Measurements from ENCODE around the gene CHRND.
"Not testable (repeated sequence)": the region's sequence is repeated elsewhere in the genome, so short reads cannot be mapped to it uniquely, and the experiment has no call there.

The CHRND gene

GRCh38 chr2:232528746-232529460 is 2.9 kb downstream of the CHRND start:
- DNase-seq, result no peak

DNA sequence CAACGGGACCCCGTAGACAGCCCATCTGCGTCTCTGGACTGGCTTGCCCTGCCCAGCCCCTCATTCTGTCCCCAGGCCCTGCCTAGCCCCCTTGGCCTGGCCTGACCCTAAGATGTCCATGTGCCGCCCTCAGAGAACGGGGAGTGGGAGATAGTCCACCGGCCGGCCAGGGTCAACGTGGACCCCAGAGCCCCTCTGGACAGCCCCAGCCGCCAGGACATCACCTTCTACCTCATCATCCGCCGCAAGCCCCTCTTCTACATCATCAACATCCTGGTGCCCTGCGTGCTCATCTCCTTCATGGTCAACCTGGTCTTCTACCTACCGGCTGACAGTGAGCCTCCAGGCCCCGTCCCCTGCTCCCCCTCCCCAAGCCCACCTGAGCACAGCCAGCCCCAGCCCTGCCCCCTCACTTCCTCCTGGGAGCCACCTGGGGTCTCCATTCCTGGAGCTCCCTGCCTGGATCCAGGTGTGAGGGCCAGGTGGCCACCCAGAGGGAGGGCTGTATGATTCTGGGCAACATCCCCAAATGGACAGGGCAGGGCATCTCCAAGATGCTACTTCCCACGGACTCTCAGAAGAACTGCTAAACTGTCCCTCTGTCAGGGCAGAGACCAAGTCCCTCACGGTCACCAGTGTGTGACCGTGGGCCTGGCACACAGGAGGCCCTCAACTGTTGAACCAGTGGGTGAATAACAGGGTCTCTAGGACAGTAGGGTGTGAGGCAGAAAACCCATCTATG is 4.0 kb downstream of the CHRND start:
- no peak for DNase-seq

DNA sequence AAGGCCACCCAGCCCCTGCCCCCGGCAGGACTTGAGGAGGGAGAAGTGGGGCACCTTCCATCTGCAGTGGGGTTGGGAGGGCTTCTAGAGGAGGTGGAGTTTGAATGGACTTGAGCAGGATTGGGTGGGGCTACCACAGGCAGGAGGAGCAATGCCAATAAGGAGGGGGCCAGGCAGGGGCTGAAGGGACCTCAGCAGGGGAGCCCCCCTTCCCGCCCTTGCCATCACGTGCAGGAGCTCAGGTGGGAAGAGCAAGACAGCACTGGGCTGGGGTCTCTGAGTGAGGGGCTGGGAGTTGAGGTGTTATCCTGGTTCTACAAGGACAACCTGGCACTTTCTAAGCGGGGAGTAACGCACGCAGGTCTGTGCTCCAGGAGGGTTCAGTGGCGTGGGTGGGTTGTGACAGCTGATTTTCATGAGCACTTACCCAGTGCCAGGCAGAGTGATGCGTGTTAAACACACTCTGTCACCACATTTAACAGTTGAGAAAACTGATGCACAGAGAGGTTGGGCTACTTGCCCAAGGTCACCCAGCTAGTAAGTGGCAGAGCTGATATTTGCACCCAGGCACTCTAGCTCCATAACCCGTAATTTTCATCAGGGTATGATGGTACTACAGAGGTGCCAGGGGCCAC is 4.8 kb downstream of the CHRND start:
- DNase-seq, result no peak

GRCh38 chr2:232532419-232532818 is 6.5 kb downstream of the CHRND start:
- DNase-seq, result no peak

DNA sequence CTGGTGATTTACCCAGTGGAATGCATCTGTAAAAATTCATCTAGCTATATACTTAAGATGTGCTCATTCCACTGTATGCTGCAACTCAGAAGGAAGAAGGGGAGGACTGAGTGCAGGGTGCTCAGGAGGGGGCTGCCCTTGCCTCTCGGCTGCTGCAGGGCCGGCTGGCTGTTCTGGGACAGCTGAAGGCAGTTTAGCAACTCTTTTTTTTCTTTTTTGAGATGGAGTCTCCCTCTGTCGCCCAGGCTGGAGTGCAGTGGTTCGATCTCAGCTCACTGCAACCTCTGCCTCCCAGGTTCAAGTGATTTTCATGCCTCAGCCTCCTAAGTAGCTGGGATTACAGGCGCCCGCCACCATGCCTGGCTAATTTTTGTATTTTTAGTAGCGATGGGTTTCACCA is 6.9 kb downstream of the CHRND start:
- DNase-seq, result not testable (repeated sequence)

DNA sequence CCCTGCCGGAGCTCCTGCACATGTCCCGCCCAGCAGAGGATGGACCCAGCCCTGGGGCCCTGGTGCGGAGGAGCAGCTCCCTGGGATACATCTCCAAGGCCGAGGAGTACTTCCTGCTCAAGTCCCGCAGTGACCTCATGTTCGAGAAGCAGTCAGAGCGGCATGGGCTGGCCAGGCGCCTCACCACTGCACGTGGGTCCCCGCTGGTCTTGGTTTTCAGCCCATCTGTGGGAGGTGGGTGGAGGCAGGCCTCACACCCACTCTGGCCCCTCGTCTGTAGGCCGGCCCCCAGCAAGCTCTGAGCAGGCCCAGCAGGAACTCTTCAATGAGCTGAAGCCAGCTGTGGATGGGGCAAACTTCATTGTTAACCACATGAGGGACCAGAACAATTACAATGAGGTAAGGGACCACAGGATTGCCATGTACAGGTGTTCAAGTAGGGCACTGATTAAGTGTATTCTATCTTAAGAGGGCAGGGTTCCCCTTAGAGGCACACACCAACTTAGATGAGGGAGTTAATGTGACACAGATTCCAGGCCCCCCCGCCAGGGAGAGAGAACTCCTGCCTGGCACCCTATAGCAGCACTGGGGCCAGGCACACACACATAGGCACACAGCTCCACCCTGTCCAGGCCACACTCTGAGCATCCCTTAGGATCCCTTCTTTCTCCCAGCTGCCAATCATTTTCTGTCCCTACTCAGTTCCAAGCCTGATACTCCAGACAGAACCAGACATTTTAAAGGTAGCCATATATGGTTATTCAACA is 8.2 kb downstream of the CHRND start:
- DNase-seq, result no peak

- no peak for DNase-seq
These were observed 9.1 kb downstream of the CHRND start for GRCh38 chr2:232534940-232535651.

GRCh38 chr2:232535761-232536530 is 10.0 kb downstream of the CHRND start:
- DNase-seq, result no peak

DNA sequence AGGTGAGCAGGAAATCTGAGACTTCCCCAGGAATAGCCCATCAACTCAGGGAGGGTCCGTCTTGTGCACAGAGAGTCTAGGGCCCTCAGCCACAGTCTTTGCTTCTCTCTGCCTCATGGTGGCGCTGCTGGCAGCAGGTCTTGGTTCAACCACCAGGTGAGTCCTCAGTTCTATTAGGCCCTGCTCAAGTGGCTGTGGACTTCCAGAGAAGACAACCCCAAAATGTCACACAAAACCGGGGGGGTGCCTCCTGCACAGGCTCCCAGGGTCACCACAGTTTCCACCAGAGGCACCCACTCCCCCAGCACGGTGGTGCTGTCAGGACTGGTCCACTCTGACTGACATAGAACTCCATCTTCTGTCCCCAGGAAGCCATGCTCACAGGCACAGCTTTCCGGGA is 11.1 kb downstream of the CHRND start:
- no peak for DNase-seq

DNA sequence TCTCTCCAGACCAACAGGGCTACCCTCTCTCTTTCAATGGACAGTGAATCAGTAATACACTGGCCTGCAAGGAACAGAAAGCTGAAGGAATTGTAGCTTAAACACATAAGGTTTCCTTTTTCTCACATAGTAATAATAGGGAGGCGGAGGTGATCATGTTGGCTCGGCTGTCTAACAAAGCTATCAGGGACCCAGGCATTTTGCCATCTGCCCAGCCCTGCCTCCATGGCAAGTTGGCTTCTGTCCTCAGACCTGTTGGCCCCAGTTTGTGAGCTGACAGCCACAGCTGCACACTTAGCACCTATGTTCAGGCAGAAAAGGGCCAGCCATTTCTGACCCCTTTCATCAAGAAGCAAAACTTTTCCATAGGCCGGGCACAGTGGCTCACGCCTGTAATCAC is 11.5 kb downstream of the CHRND start:
- no peak for DNase-seq

- DNase-seq, result no peak
These were observed 12.7 kb downstream of the CHRND start for GRCh38 chr2:232538671-232539070.

GRCh38 chr2:232539298-232540231 is 13.6 kb downstream of the CHRND start, which contains the start of gene CHRNG:
Gene CHRNG, plus strand, starts transcription at chr2:232539692. Its CDS starts 56 bp downstream, at chr2:232539748.
- no peak for DNase-seq

GRCh38 chr2:232540441-232541041 is 14.6 kb downstream of the CHRND start:
- DNase-seq, result no peak

- DNase-seq, result no peak
These were observed 15.4 kb downstream of the CHRND start for GRCh38 chr2:232541195-232541960.

DNA sequence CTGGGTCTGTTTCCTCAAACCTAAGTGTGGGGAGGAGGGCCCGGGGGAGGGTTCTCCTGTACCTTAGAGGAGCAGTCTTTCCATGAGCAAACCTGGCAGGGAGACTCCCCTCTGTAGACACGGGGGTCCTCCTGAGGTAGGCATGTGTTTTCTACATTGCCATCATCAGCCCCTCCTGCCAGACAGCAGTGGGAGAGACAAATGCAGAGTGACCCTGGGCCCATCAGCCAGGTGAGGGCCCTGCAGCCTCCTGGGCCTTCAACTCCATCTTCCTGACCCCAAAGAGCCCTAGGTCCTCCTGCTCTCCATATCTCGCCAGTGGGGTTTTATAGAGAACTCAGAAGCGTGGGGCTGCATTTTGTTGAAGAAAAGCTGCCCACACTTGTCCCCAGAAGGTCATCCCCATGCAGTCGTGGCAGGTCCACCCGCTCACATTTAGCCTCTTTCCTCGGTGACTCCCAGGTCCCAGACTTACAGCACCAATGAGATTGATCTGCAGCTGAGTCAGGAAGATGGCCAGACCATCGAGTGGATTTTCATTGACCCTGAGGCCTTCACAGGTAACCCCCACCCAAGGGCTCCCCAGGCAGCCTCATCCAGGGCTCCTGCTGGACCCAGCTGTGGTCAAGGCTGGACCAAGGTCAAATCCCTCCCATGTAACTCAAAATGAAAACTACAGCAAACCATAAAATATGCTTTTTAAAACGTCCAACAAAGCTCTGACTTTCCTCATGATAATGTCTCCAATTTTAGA is 16.2 kb downstream of the CHRND start:
- DNase-seq, result no peak

DNA sequence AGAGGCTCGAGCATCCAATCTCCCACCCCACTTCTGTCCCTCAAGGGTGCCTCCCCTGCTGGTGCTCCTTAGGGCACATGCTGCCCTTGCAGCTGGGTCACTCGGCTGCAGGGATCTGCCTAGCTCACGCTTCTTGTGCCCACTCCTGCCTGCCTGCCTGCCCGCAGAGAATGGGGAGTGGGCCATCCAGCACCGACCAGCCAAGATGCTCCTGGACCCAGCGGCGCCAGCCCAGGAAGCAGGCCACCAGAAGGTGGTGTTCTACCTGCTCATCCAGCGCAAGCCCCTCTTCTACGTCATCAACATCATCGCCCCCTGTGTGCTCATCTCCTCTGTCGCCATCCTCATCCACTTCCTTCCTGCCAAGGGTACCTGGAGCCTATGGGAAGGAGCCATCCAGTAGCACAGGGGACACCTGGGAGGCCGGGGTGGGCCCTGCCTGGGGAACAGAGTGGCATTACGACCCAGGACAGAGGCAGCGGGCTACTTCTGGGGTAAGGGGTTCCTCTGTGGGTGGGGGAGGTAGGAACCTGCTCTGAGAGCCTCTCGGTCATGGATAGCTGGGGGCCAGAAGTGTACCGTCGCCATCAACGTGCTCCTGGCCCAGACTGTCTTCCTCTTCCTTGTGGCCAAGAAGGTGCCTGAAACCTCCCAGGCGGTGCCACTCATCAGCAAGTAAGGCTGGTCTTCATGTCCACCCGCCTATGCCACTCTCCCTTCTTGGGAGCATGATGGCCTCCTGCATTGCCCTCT is 16.9 kb downstream of the CHRND start:
- no peak for DNase-seq

DNA sequence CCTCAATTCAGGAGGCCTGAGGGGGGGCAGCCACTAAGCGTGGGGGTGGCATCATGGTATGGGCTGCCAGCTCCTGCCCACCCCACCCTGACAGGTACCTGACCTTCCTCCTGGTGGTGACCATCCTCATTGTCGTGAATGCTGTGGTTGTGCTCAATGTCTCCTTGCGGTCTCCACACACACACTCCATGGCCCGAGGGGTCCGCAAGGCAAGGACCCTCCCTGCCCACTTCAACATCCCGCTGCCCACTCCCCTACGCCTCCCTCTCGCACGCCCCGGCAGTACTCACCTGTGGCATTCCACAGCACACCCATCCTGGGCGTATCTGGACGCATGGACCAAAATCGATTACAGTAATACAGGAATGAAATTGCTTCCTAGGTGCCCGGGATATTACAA is 17.5 kb downstream of the CHRND start:
- DNase-seq, result no peak
